ENCODE results near the gene STAB2.

Gene STAB2

GRCh38 chr12:103766028-103766427 is 179.0 kb downstream of the STAB2 start:
- no peak for TF ChIP-seq EZH2phosphoT487 (conservative IDR thresholded peaks at IDR 0.05; ENCODE audit: low read length)
- TF ChIP-seq, protein P1, sequence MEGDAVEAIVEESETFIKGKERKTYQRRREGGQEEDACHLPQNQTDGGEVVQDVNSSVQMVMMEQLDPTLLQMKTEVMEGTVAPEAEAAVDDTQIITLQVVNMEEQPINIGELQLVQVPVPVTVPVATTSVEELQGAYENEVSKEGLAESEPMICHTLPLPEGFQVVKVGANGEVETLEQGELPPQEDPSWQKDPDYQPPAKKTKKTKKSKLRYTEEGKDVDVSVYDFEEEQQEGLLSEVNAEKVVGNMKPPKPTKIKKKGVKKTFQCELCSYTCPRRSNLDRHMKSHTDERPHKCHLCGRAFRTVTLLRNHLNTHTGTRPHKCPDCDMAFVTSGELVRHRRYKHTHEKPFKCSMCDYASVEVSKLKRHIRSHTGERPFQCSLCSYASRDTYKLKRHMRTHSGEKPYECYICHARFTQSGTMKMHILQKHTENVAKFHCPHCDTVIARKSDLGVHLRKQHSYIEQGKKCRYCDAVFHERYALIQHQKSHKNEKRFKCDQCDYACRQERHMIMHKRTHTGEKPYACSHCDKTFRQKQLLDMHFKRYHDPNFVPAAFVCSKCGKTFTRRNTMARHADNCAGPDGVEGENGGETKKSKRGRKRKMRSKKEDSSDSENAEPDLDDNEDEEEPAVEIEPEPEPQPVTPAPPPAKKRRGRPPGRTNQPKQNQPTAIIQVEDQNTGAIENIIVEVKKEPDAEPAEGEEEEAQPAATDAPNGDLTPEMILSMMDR (IDR thresholded peaks at IDR 0.05; ENCODE audit: insufficient read depth, low read length, poor library complexity, severe bottlenecking), result no peak
- Histone ChIP-seq H4K20me1 (ENCODE audit: low read depth, low read length) (no peaks in the 10 kb centered on the region), H3K4me2 (ENCODE audit: low read depth, low read length, poor library complexity, severe bottlenecking) (no peak overlapping the region), H3K4me3 (ENCODE audit: insufficient read depth, low read length, poor library complexity, severe bottlenecking) (no peak overlapping the region), H3K9me3 (ENCODE audit: insufficient read depth, low read length) (no peaks in the 10 kb centered on the region), H3K27ac (ENCODE audit: low read depth, low read length) (no peak overlapping the region), H3K27me3 (ENCODE audit: low read length) (no peaks in the 10 kb centered on the region), H3K9ac (ENCODE audit: low read length) (no peak overlapping the region), H2AFZ (ENCODE audit: low read depth, low read length, severe bottlenecking) (no peak overlapping the region), H3F3A (ENCODE audit: insufficient read depth) (no peaks in the 10 kb centered on the region), H3K79me2 (ENCODE audit: insufficient read depth, low read length) (no peaks in the 10 kb centered on the region), H3K9me2 (replicated peaks; ENCODE audit: insufficient read depth, low read length) (no peaks in the 10 kb centered on the region), H3K36me3 (ENCODE audit: low read length) (no peaks in the 10 kb centered on the region)

DNA sequence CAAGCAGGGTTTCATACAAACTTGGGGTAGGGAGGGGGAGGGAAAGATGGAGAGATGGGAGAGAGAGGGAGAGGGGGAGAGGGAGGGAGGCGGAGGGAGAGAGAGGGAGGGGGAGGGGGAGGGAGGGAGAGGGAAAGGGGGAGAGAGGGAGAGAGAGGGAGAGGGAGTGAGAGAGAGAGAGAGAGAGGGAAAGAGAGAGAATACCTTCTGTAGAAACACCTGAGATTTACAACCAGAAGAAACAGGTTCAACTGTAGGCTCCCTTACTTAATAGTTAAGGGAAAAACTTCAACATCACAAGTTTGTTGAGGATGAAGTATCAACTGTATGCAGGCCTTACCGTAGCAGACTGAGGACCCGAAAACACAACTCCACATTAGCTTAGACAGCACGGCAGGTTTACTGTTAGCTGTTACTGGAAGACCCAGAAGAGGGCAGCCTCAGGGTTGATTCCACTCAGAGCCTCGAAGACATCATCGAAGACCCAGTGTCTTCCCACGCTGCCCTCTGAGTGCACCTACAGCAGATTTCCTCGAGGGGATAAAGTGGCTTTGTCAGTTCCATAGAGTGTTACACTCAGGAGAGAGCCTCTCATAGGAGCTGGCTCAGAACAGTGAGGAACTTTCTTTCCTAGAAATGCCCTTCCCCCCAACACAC is 181.5 kb downstream of the STAB2 start:
- Histone ChIP-seq H4K20me1 (ENCODE audit: low read depth, low read length) (no peaks in the 10 kb centered on the region), H2AFZ (ENCODE audit: low read depth, low read length, severe bottlenecking) (no peak overlapping the region), H3K36me3 (ENCODE audit: low read length) (no peaks in the 10 kb centered on the region), H3F3A (ENCODE audit: insufficient read depth) (no peaks in the 10 kb centered on the region), H3K9ac (ENCODE audit: low read length) (no peak overlapping the region), H3K9me3 (ENCODE audit: insufficient read depth, low read length) (no peaks in the 10 kb centered on the region), H3K79me2 (ENCODE audit: insufficient read depth, low read length) (no peaks in the 10 kb centered on the region), H3K27ac (ENCODE audit: low read depth, low read length) (no peak overlapping the region), H3K4me2 (ENCODE audit: low read depth, low read length, poor library complexity, severe bottlenecking) (no peak overlapping the region), H3K9me2 (replicated peaks; ENCODE audit: insufficient read depth, low read length) (no peaks in the 10 kb centered on the region), H3K27me3 (ENCODE audit: low read length) (no peaks in the 10 kb centered on the region), H3K4me3 (ENCODE audit: insufficient read depth, low read length, poor library complexity, severe bottlenecking) (no peak overlapping the region)
- no peak for TF ChIP-seq EZH2phosphoT487 (conservative IDR thresholded peaks at IDR 0.05; ENCODE audit: low read length)
- TF ChIP-seq, protein P1 (IDR thresholded peaks at IDR 0.05; ENCODE audit: insufficient read depth, low read length, poor library complexity, severe bottlenecking), result no peak

GRCh38 chr12:103769240-103769945 is 182.3 kb downstream of the STAB2 start:
- no peaks in the 10 kb centered on the region for H3K79me2 ChIP-seq (ENCODE audit: insufficient read depth, low read length)
- H3K4me2 ChIP-seq (ENCODE audit: low read depth, low read length, poor library complexity, severe bottlenecking), result no peak overlapping the region
- H3K27me3 ChIP-seq (ENCODE audit: low read length), result no peaks in the 10 kb centered on the region
- H3K27ac ChIP-seq (ENCODE audit: low read depth, low read length), result no peak overlapping the region
- no peaks in the 10 kb centered on the region for H3K36me3 ChIP-seq (ENCODE audit: low read length)
- no peak overlapping the region for H3K4me3 ChIP-seq (ENCODE audit: insufficient read depth, low read length, poor library complexity, severe bottlenecking)
- no peaks in the 10 kb centered on the region for H3F3A ChIP-seq (ENCODE audit: insufficient read depth)
- no peak overlapping the region for H2AFZ ChIP-seq (ENCODE audit: low read depth, low read length, severe bottlenecking)
- H3K9ac ChIP-seq (ENCODE audit: low read length), result no peak overlapping the region
- TF ChIP-seq, protein P1 (IDR thresholded peaks at IDR 0.05; ENCODE audit: insufficient read depth, low read length, poor library complexity, severe bottlenecking), result no peak
- TF ChIP-seq EZH2phosphoT487 (conservative IDR thresholded peaks at IDR 0.05; ENCODE audit: low read length), result no peak
- no peaks in the 10 kb centered on the region for H4K20me1 ChIP-seq (ENCODE audit: low read depth, low read length)
- H3K9me2 ChIP-seq (replicated peaks; ENCODE audit: insufficient read depth, low read length), result no peaks in the 10 kb centered on the region
- no peaks in the 10 kb centered on the region for H3K9me3 ChIP-seq (ENCODE audit: insufficient read depth, low read length)

Measured in SU-DHL-6 (cell line).